Measurements from ENCODE around the gene COLGALT1.
A peak's percentile ranks its signal among the peaks of the same experiment; 100 is the strongest.

COLGALT1 gene

GRCh38 chr19:17553256-17553655 lies 2.2 kb upstream of the COLGALT1 start:
- Histone ChIP-seq H3K4me1 (ENCODE audit: insufficient read depth, insufficient read length) (no peaks in the 10 kb centered on the region), H3K27me3 (ENCODE audit: insufficient read depth, insufficient read length) (no peaks in the 10 kb centered on the region), H3K4me3 (ENCODE audit: insufficient read length, low read depth) (no peak overlapping the region), H3K9ac (ENCODE audit: insufficient read length, low read depth) (no peak overlapping the region), H3K36me3 (ENCODE audit: insufficient read depth, insufficient read length, low read length) (peaks cover 4% of the 10 kb centered on the region), H3K9me3 (ENCODE audit: insufficient read depth, low read length) (no peaks in the 10 kb centered on the region; the same call in 1 of the 2 replicates)
- TF ChIP-seq YY1 (IDR thresholded peaks at IDR 0.05; ENCODE audit: insufficient read depth, insufficient read length) = no peak
- TF ChIP-seq ZNF274 (IDR thresholded peaks at IDR 0.05; ENCODE audit: low read depth, low read length) = no peak
- TF ChIP-seq SUZ12 (IDR thresholded peaks at IDR 0.05; ENCODE audit: extremely low read depth, insufficient read depth, insufficient read length) = no peak
- DNase-seq (ENCODE audit: low read depth, low spot score) = no peak

- TF ChIP-seq SUZ12 (IDR thresholded peaks at IDR 0.05; ENCODE audit: extremely low read depth, insufficient read depth, insufficient read length) (no peak), ZNF274 (IDR thresholded peaks at IDR 0.05; ENCODE audit: low read depth, low read length) (no peak), YY1 (IDR thresholded peaks at IDR 0.05; ENCODE audit: insufficient read depth, insufficient read length) (no peak)
- Histone ChIP-seq H3K27me3 (ENCODE audit: insufficient read depth, insufficient read length) (no peaks in the 10 kb centered on the region), H3K4me1 (ENCODE audit: insufficient read depth, insufficient read length) (peaks cover 9% of the 10 kb centered on the region), H3K4me3 (ENCODE audit: insufficient read length, low read depth) (peak overlapping the region; percentile 99), H3K9me3 (ENCODE audit: insufficient read depth, low read length) (no peaks in the 10 kb centered on the region), H3K9ac (ENCODE audit: insufficient read length, low read depth) (no peak overlapping the region), H3K36me3 (ENCODE audit: insufficient read depth, insufficient read length, low read length) (peaks cover 20% of the 10 kb centered on the region)
- DNase-seq (ENCODE audit: low read depth, low spot score) = no peak
These were observed 425 bp upstream of the COLGALT1 start for GRCh38 chr19:17554968-17555479.

GRCh38 chr19:17555929-17556813 lies 722 bp downstream of the COLGALT1 start:
- H3K9me3 ChIP-seq (ENCODE audit: insufficient read depth, low read length) = no peaks in the 10 kb centered on the region
- peaks cover 31% of the 10 kb centered on the region for H3K36me3 ChIP-seq (ENCODE audit: insufficient read depth, insufficient read length, low read length)
- no peaks in the 10 kb centered on the region for H3K27me3 ChIP-seq (ENCODE audit: insufficient read depth, insufficient read length)
- TF ChIP-seq YY1 (IDR thresholded peaks at IDR 0.05; ENCODE audit: insufficient read depth, insufficient read length) = no peak
- no peak for TF ChIP-seq SUZ12 (IDR thresholded peaks at IDR 0.05; ENCODE audit: extremely low read depth, insufficient read depth, insufficient read length)
- no peak for TF ChIP-seq ZNF274 (IDR thresholded peaks at IDR 0.05; ENCODE audit: low read depth, low read length)
- peak overlapping the region; percentile 99 for H3K9ac ChIP-seq (ENCODE audit: insufficient read length, low read depth)
- H3K4me1 ChIP-seq (ENCODE audit: insufficient read depth, insufficient read length) = peaks cover 10% of the 10 kb centered on the region
- no peak for DNase-seq (ENCODE audit: low read depth, low spot score)
- peak overlapping the region; percentile 99 for H3K4me3 ChIP-seq (ENCODE audit: insufficient read length, low read depth)

GRCh38 chr19:17556995-17557394 lies 1.5 kb downstream of the COLGALT1 start:
- Histone ChIP-seq H3K36me3 (ENCODE audit: insufficient read depth, insufficient read length, low read length) (peaks cover 39% of the 10 kb centered on the region), H3K9ac (ENCODE audit: insufficient read length, low read depth) (no peak overlapping the region), H3K9me3 (ENCODE audit: insufficient read depth, low read length) (no peaks in the 10 kb centered on the region), H3K27me3 (ENCODE audit: insufficient read depth, insufficient read length) (no peaks in the 10 kb centered on the region), H3K4me1 (ENCODE audit: insufficient read depth, insufficient read length) (peaks cover 10% of the 10 kb centered on the region), H3K4me3 (ENCODE audit: insufficient read length, low read depth) (no peak overlapping the region)
- TF ChIP-seq YY1 (IDR thresholded peaks at IDR 0.05; ENCODE audit: insufficient read depth, insufficient read length) = no peak
- no peak for TF ChIP-seq SUZ12 (IDR thresholded peaks at IDR 0.05; ENCODE audit: extremely low read depth, insufficient read depth, insufficient read length)
- TF ChIP-seq ZNF274 (IDR thresholded peaks at IDR 0.05; ENCODE audit: low read depth, low read length) = no peak
- DNase-seq (ENCODE audit: low read depth, low spot score) = no peak

- Histone ChIP-seq H3K9ac (ENCODE audit: insufficient read length, low read depth) (no peak overlapping the region), H3K9me3 (ENCODE audit: insufficient read depth, low read length) (no peaks in the 10 kb centered on the region), H3K36me3 (ENCODE audit: insufficient read depth, insufficient read length, low read length) (peaks cover 44% of the 10 kb centered on the region), H3K4me1 (ENCODE audit: insufficient read depth, insufficient read length) (peaks cover 10% of the 10 kb centered on the region), H3K4me3 (ENCODE audit: insufficient read length, low read depth) (no peak overlapping the region), H3K27me3 (ENCODE audit: insufficient read depth, insufficient read length) (no peaks in the 10 kb centered on the region)
- DNase-seq (ENCODE audit: low read depth, low spot score) = no peak
- no peak for TF ChIP-seq SUZ12 (IDR thresholded peaks at IDR 0.05; ENCODE audit: extremely low read depth, insufficient read depth, insufficient read length)
These were observed 2.0 kb downstream of the COLGALT1 start for GRCh38 chr19:17557466-17557865.

- peaks cover 10% of the 10 kb centered on the region for H3K4me1 ChIP-seq (ENCODE audit: insufficient read depth, insufficient read length)
- DNase-seq (ENCODE audit: low read depth, low spot score) = no peak
- no peak overlapping the region for H3K9ac ChIP-seq (ENCODE audit: insufficient read length, low read depth)
These were observed 4.8 kb downstream of the COLGALT1 start for GRCh38 chr19:17560205-17560595.

GRCh38 chr19:17562097-17562496 lies 6.6 kb downstream of the COLGALT1 start:
- Histone ChIP-seq H3K4me3 (ENCODE audit: insufficient read length, low read depth) (no peak overlapping the region), H3K36me3 (ENCODE audit: insufficient read depth, insufficient read length, low read length) (peaks cover 77% of the 10 kb centered on the region), H3K9me3 (ENCODE audit: insufficient read depth, low read length) (no peaks in the 10 kb centered on the region), H3K9ac (ENCODE audit: insufficient read length, low read depth) (no peak overlapping the region), H3K27me3 (ENCODE audit: insufficient read depth, insufficient read length) (no peaks in the 10 kb centered on the region), H3K4me1 (ENCODE audit: insufficient read depth, insufficient read length) (peaks cover 10% of the 10 kb centered on the region)
- no peak for DNase-seq (ENCODE audit: low read depth, low spot score)
- TF ChIP-seq ZNF274 (IDR thresholded peaks at IDR 0.05; ENCODE audit: low read depth, low read length) (no peak), YY1 (IDR thresholded peaks at IDR 0.05; ENCODE audit: insufficient read depth, insufficient read length) (no peak)

More at GRCh38 chr19:17560205-17560595, 4.8 kb downstream of the COLGALT1 start:
- peaks cover 63% of the 10 kb centered on the region for H3K36me3 ChIP-seq (ENCODE audit: insufficient read depth, insufficient read length, low read length)
- H3K27me3 ChIP-seq (ENCODE audit: insufficient read depth, insufficient read length) = no peaks in the 10 kb centered on the region
- no peaks in the 10 kb centered on the region for H3K9me3 ChIP-seq (ENCODE audit: insufficient read depth, low read length)
- H3K4me3 ChIP-seq (ENCODE audit: insufficient read length, low read depth) = no peak overlapping the region
- TF ChIP-seq YY1 (IDR thresholded peaks at IDR 0.05; ENCODE audit: insufficient read depth, insufficient read length) (no peak), ZNF274 (IDR thresholded peaks at IDR 0.05; ENCODE audit: low read depth, low read length) (no peak)

Measured in NT2/D1 (cell line).